Choroid plexus epithelial cell (primary cell): ENCODE measurements around the gene PKP3.
A peak's percentile ranks its signal among the peaks of the same experiment; 100 is the strongest.

Experiments used
- DNase-seq: peaks from one replicate; pipeline ENCODE4 v3.0.0-alpha.2; 2010; ENCODE audit warnings: low read depth
- H3K4me3 ChIP-seq: 2 replicates; pipeline ENCODE4 v1.5.1; 2011; ENCODE audit warnings: low read depth, mild to moderate bottlenecking, control low read depth, low read length, moderate library complexity
- TF ChIP-seq, protein P1 (sequence below): conservative IDR thresholded peaks from 2 replicates; pipeline ENCODE4 v1.5.1; 2011; ENCODE audit warnings: low read depth, mild to moderate bottlenecking, control low read depth, inconsistent platforms, low read length, moderate library complexity

PKP3 gene

DNA sequence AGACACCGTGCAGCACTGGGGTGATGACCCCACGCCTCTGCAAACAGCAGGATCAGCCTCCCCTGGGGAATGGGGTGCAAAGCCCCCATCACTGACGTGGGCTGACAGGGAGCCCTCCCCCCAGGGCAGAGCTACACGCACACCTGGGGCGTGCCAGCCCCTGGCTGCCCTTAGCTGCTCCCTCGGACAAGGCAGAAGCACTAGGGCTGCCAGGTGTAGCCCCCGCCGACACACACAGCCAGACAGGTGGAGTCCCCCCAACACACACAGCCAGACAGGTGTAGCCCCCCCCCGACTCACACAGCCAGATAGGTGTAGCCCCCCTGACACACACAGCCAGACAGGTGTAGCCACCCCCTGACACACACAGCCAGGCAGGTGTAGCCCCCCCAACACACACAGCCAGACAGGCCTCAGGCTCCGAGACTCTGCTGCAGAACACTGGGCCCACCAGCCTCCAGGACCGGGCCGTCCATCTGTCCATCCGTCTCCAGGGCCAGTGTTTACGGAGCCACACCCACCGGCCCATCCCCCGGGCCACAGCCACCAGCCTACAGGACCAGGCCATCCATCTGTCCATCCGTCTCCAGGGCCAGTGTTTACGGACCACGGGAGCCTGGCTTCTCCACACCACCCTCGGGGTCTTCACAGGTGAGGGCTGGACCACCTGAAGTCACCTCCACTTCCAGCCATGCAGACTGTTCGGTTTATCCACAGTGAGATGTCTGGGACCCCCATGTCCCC is 44.3 kb downstream of the PKP3 start:
- no peak for DNase-seq
- H3K4me3 ChIP-seq, result no peak overlapping the region
- TF ChIP-seq, protein P1, sequence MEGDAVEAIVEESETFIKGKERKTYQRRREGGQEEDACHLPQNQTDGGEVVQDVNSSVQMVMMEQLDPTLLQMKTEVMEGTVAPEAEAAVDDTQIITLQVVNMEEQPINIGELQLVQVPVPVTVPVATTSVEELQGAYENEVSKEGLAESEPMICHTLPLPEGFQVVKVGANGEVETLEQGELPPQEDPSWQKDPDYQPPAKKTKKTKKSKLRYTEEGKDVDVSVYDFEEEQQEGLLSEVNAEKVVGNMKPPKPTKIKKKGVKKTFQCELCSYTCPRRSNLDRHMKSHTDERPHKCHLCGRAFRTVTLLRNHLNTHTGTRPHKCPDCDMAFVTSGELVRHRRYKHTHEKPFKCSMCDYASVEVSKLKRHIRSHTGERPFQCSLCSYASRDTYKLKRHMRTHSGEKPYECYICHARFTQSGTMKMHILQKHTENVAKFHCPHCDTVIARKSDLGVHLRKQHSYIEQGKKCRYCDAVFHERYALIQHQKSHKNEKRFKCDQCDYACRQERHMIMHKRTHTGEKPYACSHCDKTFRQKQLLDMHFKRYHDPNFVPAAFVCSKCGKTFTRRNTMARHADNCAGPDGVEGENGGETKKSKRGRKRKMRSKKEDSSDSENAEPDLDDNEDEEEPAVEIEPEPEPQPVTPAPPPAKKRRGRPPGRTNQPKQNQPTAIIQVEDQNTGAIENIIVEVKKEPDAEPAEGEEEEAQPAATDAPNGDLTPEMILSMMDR, result no peak

DNA sequence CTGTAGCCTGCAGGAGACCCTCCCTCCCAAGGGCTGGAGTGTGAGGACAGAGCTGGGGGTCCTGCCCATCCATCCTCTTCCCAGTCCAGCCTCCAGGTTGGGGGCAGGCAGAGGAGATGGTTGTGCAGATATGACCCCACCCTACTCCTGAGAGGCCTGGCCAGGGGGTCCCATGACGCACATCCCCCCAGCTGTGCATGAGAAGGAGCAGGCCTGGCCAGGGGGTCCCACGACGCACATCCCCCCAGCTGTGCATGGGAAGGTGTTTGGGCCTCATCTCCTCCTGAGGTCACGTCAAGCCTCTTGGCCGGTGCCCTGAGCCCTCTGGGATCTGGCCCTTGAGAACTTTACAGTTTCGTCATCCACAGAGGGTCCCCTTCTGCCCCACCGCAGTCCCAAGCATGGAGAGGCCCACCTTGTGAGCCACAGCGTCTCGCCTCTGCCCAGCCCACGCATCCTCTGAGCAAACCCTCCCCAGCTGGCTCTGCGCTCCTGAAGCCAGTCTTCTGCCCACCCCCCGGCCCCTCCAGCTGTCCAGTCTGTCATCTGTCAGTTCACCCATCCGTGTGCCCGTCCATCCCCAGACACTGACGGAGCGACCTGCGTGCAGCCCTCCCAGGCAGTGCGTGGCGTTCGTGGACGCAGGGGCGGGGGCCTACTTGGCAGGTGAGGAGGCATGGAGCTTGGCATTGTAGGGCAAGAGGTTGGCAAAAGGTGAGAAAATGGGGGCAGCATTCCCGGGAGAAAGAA is 45.5 kb downstream of the PKP3 start:
- DNase-seq, result no peak
- no peak overlapping the region for H3K4me3 ChIP-seq
- TF ChIP-seq, protein P1, result no peak

DNA sequence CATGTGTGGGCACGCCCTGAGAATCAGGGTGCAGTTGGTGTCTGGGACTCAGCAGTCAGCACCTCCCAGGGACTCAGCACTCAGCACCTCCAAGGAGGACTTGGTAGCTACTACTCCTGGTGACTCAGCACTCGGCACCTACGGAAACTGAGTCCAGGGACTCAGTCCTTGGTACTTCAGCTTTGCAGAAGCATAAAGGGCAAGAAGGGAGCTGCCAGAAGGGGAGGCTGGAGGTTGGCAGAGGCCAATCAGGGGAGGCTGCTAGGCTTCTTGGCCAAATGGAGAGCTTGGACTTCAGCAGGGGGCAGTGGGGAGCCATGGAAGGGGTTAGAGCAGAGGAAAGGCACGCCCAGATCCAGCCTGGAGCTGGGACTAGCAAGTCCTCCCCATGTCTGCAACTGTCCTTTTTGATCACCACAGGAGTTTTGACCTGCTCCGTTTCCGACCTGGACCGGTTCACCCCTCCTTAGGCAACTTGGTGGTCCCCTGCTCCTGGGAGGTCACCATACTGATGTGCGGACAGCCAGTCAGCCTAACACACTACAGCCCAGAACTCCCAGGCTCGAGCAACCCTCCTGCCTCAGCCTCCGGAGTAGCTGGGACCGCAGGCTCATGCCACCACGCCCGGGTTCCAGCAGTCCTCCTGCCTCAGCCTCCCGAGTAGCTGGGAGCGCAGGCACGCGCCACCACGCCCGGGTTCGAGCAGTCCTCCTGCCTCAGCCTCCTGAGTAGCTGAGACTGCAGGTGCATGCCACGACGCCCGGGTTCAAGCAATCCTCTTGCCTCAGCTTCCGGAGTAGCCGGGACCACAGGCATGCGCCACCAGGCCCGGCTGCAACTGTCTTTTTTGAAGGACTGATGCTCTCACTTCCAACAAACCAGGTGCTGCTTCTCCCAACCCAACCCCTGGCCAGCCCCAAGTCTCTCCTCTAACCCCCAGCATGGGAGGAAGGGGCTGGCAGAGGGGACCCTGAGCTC is 46.3 kb downstream of the PKP3 start:
- peak; percentile 47 for DNase-seq
- H3K4me3 ChIP-seq, result no peak overlapping the region
- TF ChIP-seq, protein P1, result peak; percentile 52

DNA sequence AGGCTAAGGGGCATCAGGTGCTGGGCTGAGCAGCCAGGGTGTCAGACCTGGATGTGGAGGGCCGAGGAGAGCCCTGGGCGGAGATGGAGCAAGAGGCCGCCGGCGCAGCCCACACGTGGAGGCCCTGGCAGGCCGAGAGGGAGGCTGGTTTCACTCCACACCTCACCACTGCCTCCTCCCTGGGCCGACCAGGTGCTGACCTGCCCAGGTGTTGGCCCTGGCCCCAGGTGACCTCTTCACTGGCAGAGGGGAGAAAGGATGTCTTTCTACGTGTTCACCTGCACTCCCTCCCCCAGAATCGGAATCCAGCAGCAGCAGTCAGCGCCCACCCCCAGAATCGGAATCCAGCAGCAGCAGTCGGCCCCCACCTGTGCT is 47.0 kb downstream of the PKP3 start:
- TF ChIP-seq, protein P1, result no peak
- no peak overlapping the region for H3K4me3 ChIP-seq
- no peak for DNase-seq

DNA sequence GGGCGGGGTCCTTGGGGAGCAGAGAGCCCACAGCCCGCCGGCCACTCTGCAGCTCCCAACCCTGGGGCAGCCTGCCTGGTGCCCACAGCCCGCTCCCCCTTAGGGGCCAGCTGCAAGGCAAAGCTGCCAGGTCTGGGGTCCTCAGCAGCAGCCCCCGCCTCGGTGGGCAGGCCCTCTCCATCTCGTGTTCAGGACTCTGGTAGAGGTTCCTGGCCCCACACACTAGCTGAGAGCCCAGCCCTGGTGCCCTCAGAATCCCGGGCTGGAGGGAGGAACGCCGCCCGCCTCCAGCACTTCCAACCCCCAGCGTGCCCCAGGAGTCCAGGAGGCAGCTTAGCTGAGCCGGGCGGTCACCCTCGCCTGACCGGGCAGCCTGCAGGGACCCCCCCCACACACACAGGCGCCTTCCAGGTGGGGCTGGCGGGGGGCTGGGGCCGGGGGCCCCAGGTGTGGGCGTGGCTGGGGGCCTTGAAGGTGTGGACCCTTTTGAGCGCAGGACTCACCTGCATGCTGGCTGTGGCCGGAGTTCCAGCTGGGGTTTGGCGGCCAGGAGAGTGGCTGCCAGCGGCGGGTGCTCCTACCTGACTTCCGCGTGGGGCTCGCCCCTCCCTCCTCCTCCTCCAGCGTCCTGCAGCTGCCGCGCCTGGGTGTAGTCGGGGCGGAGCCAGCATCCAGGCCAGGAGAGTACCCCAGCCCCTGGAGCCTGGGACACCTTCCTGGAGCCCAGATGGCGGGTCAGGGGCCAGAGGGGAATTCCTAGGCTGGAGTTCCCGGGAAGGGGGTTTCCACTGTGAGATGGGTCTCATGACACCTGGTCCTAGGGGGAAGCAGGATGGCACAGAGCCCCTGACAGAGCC is 47.6 kb downstream of the PKP3 start, which contains the start of gene ANO9:
Gene ANO9 (minus strand): TSS at position 594 of the 857 bp plus-strand sequence. CDS start 85 bp downstream, at position 509.
- no peak within 1 kb of the TSS for H3K4me3 ChIP-seq
- DNase-seq, result no peak
- TF ChIP-seq, protein P1, result no peak

DNA sequence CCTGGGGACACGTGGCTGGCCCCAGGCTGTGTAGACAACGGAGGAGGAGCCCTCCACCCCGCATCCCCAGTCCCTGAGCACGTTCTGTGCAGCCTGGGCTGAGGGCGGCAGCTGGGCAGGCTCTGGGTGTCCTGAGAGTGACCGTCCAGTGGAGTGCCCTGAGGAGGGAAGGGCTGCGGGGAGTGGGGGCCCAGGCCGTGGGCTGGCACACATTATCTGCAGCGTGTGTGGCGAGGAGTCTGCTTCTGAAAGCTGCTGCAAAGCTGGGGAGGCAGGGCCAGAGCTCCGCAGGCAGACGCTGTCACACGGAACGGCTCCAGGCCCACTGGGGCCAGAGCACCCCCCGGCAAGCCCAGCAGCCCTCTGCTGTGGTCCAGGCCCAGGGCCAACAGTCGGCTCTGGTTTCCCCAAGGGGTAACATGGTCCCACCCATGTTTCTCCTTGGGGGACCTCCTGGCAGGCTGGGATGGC is 48.6 kb downstream of the PKP3 start:
- no peak for DNase-seq
- TF ChIP-seq, protein P1, result no peak
- H3K4me3 ChIP-seq, result no peak overlapping the region
